ENCODE measurements around the gene EGFL8. TPM values are rescaled to one million over a fixed set of nuclear protein-coding genes. Genes with fewer than 3 reads are reported as not detected.

The EGFL8 gene
- total and polyA plus RNA-seq, 12 donors = 6.7 to 32.8 (median 8.4) TPM

- no peaks in the 10 kb centered on the region for H3K9me3 ChIP-seq
- H3K36me3 ChIP-seq = peaks cover 0 to 40% (median 15%) of the 10 kb centered on the region in 9 donors
- H3K27ac ChIP-seq = peak overlapping the region; percentile 71 to 99 (median 98)
- no peak for TF ChIP-seq CTCF (IDR thresholded peaks at IDR 0.05)
- H3K27me3 ChIP-seq = no peaks in the 10 kb centered on the region
- H3K4me1 ChIP-seq = peaks cover 13 to 86% (median 74%) of the 10 kb centered on the region in 9 donors
- WGBS, 2 donors = 14 to 18% methylated on average over 18 to 22 of the region's 23 CpGs
- peak in 7 of 8 donors; percentile 0 to 15 (median 2) for ATAC-seq
- H3K4me3 ChIP-seq = peak overlapping the region; percentile 44 to 85 (median 80)
- intact Hi-C loops (cut with DNase I) = loop anchor here in 2 of 10 donors (5.0 kb wide), 1 partner anchor 62 kb away; the partner anchor contains the start of gene ATF6B (in 2 of the 2)
- DNase-seq = peak in 1 of 2 donors; percentile 51
Observed at GRCh38 chr6:32189742-32190053, 25.3 kb downstream of the EGFL8 start.

GRCh38 chr6:32190054-32190851, 25.9 kb downstream of the EGFL8 start, which contains the start of gene PBX2:
Gene PBX2, minus strand, starts transcription at chr6:32190202. Its CDS starts 287 bp downstream, at chr6:32189915.
- H3K27me3 ChIP-seq = no peaks in the 10 kb centered on the region
- DNase-seq (peak; percentile 86 to 98), ATAC-seq (peak; percentile 69 to 85 (median 78))
- 1 to 2% methylated on average over 21 of the region's 23 CpGs for WGBS, 2 donors
- intact Hi-C loops (cut with DNase I) = loop anchor here in 2 of 10 donors (5.0 kb wide), 1 partner anchor 63 kb away; the partner anchor contains the start of gene ATF6B (in 2 of the 2)
- peaks cover 13 to 86% (median 74%) of the 10 kb centered on the region in 9 donors for H3K4me1 ChIP-seq
- H3K4me3 ChIP-seq = peak within 1 kb of the TSS; percentile 50 to 85 (median 80)
- TF ChIP-seq CTCF (IDR thresholded peaks at IDR 0.05) = no peak
- peaks cover 0 to 41% (median 15%) of the 10 kb centered on the region in 9 donors for H3K36me3 ChIP-seq
- H3K9me3 ChIP-seq = no peaks in the 10 kb centered on the region
- peak within 1 kb of the TSS; percentile 71 to 99 (median 98) for H3K27ac ChIP-seq

- H3K9me3 ChIP-seq = no peaks in the 10 kb centered on the region
- peaks cover 11 to 84% (median 71%) of the 10 kb centered on the region in 9 donors for H3K4me1 ChIP-seq
- DNase-seq (no peak), ATAC-seq (no peak)
- TF ChIP-seq CTCF (IDR thresholded peaks at IDR 0.05) = no peak
- H3K27ac ChIP-seq = peak overlapping the region; percentile 71 to 99 (median 98)
- H3K4me3 ChIP-seq = peak overlapping the region in 9 of 10 donors; percentile 75 to 85 (median 80)
- no peaks in the 10 kb centered on the region for H3K27me3 ChIP-seq
- intact Hi-C loops (cut with DNase I) = loop anchor here in 2 of 10 donors (5.0 kb wide), 1 partner anchor 64 kb away; the partner anchor contains the start of gene ATF6B (in 2 of the 2)
- H3K36me3 ChIP-seq = peaks cover 0 to 36% (median 15%) of the 10 kb centered on the region in 9 donors
- WGBS, 2 donors = 81 to 85% methylated on average over 8 of the region's 8 CpGs
Observed at GRCh38 chr6:32190911-32191677, 26.7 kb downstream of the EGFL8 start.

Measured in heart right ventricle (tissue), 16 donors.